Left colon (tissue), 2 donors: ENCODE results near the gene BTRC. TPM values are rescaled to one million over a fixed set of nuclear protein-coding genes. Genes with fewer than 3 reads are reported as not detected.
A peak's percentile ranks its signal among the peaks of the same experiment; 100 is the strongest.

ENCODE experiments used
- ATAC-seq: fragments of 200-7000 bp; cut with Tn5 transposase; one replicate; pipeline ENCODE4 v1.9.1; 2020; ENCODE audit warnings: mild to moderate bottlenecking, moderate library complexity
- DNase-seq, 2 donors: peaks; one replicate each; pipeline ENCODE4 v3.0.0-alpha.2; 2020
- intact Hi-C, 2 donors: fragments of 100-400 bp; cut with DNase I in 1 of 2; cut with micrococcal nuclease in 1 of 2; formaldehyde crosslinking; loops; one replicate each; pipeline versions ENCODE4 v1.11.2 to v1.14.0; 2022; cut with DNase I, micrococcal nuclease
- total RNA-seq, 2 donors: library from RNA; stranded (reverse); fragmentation: NEBNext Ultra II Directional; extraction: Animal tissue kit (Norgen Biotek cat#: 25700); gene quantifications; one replicate each; pipeline ENCODE4 v1.2.1, GENCODE V29; 2021
- donor health status: DM: no; HTN: no; CAD: no.
- donor health status: DM: yes; HTN: yes; CAD: no.

Gene BTRC
- total RNA-seq, 2 donors from 2014 or later: 13.0 to 15.5 TPM

DNA sequence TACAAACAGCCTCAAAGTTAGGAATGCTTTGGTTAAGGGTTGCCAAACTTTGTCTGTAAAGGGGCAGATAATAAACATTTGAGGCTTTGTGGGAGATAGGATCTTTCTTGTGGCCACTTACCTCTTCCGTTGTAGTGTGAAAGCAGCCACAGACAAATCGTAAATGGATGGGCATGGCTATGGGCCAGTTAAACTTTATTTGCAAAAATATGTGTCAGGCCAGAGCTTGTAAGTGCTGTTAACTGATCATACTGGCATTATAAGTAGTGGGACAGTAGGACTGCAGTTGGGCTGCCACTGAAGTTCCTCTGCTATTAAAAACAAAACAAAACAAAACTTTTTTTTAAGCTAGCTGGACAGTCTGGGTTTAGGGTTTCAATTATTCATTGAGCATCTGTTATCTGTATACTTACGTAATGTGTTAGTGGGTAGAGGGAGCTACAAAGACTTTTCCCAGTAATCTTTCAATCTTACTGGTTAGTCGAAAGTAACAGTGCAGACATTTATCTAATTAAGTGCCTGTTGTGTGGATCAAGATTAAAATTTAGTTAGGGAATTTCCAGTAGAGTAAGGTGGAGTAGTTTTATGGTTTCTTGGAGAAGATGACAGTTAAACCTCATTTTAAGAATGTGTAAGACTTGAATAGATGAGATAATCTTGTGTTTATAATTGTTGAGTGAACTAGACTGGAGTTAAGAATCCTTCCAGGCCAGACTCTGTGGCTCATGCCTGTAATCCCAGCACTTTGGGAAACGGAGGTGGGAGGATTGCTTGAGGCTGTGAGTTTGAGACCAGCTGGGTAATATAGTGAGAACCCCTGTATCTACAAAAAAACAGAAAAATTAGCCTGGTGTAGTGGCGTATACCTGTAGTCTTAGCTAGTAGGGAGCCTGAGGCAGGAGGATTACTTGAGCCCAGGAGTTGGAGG, 100.1 kb downstream of the BTRC start:
- intact Hi-C loops: no loop called here
- DNase-seq (no peak), ATAC-seq (no peak)

DNA sequence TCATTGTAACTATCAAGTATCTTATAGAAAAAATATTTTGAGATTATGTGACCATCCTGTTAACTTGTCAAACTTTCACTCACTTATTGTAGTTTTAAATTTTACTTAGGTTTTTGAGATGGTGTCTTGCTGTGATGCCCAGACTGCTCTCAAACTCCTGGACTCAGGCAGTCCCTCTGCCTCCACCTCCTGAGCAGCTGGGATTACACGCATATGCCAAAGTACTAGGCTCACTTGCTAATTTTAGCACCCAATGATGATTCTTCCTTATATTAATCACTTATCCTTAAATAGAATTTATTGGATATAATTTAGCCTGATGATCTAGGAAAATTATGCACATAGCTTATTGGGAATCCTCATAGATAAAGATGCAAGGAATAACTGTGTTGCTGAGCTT, 104.9 kb downstream of the BTRC start:
- intact Hi-C loops: no loop called here

DNA sequence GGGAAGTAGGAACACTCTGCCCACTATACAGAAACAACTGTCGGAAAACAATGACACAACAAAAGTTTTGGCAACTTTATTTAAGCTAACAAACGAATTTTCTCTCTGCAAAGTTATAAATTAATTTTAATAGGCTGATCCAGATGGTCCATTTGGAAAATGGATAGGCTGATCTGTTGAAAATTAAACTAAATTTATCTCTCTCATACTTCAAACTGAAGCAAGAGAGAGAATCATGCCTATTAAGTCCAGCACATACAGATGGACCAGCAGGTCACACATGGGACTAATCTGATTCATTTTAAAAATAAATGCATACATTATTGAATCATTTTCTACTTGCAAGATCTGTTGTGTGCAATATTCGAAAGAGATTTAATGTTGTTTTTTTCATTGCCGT, 110.1 kb downstream of the BTRC start:
- ATAC-seq (no peak), DNase-seq (no peak)
- intact Hi-C loops: loop anchor here in 1 of 2 donors (10.0 kb wide), 1 partner anchor 249 kb away; no protein-coding TSS in a partner anchor

More for the DNA sequence above, 104.9 kb downstream of the BTRC start:
- ATAC-seq (no peak), DNase-seq (no peak)

DNA sequence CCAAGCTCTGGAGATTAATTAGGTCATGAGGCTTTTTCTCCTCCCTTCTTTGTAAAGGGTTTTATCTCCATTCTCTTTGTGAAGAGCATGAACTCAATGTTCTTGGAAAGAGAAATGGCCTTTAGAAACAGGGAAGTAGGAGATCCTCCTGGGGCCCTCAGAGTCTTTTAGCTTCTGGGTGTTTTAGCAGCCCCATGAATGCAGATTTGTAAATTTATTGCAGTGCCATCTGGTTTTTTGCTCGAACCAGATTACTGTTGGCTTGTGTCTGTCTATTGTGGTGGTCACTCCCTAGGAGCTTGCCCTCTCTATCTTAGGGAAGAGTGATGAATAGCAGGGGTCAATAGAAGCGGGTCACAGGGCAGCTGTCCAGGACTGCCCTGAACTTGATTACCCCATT, 110.6 kb downstream of the BTRC start:
- intact Hi-C loops: loop anchor here in 1 of 2 donors (10.0 kb wide), 1 partner anchor 250 kb away; no protein-coding TSS in a partner anchor
- DNase-seq: no peak
- no peak for ATAC-seq

DNA sequence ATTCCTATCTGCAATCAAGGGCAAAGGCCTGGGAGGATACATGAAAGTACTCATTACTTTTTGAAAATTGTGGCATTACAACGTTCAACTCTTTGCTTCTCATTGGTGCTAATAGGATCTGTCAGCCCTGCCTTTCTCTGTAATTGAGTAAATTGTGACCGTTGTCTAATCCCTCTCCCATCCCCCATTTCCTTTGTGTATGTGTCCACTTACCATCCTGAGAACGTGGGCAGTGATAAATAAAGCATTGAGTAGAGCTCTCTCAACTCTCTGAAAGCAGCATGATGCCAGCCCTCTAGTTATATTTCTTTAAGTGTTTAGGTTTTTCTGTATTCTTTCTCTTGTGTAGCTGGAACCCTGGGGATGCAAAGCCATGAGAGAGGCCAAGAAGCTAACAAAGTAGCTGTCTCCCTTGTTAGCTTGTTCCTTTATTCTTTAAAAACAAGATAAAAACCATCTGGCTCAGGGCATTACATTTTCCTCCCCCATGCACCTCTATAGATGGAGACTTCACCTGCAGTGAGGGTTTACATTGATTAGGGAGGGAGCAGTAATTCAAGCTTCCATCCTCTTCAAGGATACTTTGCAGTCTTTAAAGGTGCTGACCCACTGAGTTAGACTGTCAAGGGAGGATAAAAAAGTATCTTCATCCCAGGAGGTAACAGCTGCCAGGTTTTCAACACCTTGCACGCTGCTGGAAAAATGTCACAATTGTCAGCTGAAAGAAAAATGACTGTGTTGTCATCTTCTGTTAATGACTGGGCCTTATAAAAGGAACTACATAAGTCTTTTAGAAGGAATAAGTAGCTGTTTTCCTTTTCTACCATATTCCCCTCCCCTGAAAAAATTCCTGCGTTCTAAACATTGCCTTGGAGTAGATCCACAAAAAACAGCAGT, 112.3 kb downstream of the BTRC start:
- DNase-seq (no peak), ATAC-seq (no peak)
- intact Hi-C loops: loop anchor here in 1 of 2 donors (10.0 kb wide), 1 partner anchor 251 kb away; no protein-coding TSS in a partner anchor

DNA sequence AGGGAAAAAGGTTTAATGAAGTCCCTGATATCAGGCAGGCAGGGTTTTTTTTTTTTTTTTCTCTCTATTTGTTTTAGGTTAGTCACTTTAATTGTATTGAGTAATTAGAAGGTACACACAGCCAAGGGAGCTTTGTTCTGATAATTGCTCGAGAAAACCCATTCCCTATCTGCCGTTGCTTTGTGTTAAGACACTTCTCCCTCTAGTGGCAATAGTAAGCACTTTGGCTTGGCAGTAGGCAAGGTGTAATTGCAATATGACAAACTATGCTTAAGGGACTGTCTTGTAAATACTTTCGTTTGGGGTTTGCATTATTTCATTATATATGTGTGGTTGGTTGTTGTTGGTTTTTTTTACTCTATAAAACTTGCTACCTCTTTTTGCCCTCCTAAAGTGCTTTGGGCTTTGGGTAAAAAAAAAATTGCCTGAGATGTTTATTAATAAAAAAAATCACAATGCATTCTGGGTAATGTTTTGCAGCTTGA, 113.4 kb downstream of the BTRC start:
- ATAC-seq (peak; percentile 97), DNase-seq (peak in 1 of 2 donors; percentile 25)
- intact Hi-C loops: loop anchor here in 1 of 2 donors (10.0 kb wide), 1 partner anchor 253 kb away; no protein-coding TSS in a partner anchor

DNA sequence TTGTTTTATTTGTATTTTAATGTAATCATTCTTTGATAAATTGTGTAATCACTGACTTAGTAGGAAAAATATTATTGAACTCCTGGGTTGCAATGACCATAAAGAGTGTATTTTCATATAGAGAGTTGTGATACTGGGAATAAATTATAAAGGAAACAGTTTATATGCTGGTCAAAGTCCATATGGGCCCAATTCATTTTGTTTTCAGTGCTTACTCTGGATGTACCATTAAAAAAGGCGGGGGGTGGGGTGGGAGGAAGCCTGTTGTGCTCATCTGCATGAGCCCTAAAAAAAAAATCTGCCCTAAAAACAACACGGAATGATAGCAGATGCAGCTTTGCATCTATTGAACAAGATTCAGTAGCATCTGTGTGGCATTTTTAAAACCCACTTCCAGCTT, 114.2 kb downstream of the BTRC start:
- peak in 1 of 2 donors; percentile 18 for DNase-seq
- peak; percentile 84 for ATAC-seq
- intact Hi-C loops: loop anchor here in 1 of 2 donors (10.0 kb wide), 1 partner anchor 253 kb away; no protein-coding TSS in a partner anchor

DNA sequence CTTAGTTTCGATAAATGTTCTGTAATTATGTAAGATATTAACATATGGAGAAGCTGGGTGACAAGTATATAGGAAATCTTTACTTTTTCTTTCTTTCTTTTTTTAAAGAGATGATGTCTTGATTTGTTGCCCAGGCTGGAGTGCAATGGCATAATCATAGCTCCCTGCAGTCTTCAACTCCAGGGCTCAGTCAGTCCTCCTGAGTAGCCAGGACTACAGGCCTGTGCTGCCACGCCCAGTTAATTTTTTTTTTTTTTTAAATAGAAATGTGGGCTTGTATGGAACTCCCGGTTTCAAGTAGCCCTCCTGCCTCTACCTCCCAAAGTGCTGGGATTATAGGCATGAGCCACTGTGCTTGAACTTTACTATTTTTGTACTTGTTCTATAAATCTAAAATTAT, 122.4 kb downstream of the BTRC start:
- DNase-seq: no peak
- intact Hi-C loops: no loop called here
- no peak for ATAC-seq

DNA sequence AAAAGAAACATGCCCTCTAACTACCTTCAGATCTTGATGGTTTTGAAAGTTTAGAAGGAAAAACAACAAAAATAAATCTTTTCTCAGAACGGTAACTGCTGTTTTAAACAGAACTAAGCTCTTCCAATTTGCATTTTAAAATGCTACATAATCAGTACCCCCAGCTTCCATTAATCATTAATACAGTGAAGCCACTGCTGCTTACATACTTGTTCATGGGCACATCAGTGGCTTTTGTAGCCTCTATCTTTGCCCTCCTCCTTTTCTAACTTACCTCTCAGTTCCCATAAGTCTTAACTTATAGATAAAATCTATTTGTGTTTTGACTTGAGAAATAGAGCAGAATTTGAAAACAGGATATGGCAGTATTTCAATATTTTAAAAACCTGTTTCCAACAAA, 125.0 kb downstream of the BTRC start:
- no peak for DNase-seq
- intact Hi-C loops: no loop called here
- no peak for ATAC-seq

DNA sequence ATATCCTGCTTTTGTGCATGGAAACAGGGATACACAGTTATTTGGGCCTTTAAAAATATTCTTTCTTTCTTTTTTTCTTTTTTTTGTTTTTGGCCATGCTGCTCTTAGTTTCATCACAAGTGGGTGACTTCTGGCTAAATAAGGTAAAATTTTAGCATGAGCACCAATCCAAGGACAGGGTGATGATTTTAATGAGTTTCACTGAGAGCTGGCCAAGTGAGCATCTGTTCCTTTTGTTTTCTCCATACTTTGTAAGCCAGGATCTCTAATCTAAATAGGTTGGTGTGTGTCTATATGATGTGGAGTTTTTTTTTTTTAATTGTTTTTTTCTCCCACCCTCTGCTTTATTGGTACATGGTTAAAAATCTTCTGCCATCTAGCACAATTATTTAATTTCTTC, 127.3 kb downstream of the BTRC start:
- no peak for DNase-seq
- intact Hi-C loops: no loop called here

DNA sequence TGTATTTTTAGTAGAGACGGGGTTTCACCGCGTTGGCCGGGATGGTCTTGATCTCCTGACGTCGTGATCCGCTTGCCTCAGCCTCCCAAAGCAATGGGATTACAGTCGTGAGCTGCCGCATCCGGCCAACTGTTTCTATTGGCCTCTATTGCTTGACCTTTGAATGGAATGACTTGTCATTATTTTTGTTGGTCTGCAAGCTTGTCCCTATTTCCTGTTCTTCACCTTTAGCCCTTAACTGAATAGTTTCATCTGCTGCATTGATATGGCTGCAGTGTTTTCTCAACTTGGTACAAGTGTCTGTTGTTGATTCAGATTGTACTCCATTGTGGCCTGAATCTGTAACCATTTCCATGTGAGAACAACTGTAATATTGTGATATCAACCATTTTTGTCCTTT, 128.6 kb downstream of the BTRC start:
- DNase-seq (no peak), ATAC-seq (no peak)
- intact Hi-C loops: no loop called here

More for the DNA sequence above, 127.3 kb downstream of the BTRC start:
- ATAC-seq: no peak

DNA sequence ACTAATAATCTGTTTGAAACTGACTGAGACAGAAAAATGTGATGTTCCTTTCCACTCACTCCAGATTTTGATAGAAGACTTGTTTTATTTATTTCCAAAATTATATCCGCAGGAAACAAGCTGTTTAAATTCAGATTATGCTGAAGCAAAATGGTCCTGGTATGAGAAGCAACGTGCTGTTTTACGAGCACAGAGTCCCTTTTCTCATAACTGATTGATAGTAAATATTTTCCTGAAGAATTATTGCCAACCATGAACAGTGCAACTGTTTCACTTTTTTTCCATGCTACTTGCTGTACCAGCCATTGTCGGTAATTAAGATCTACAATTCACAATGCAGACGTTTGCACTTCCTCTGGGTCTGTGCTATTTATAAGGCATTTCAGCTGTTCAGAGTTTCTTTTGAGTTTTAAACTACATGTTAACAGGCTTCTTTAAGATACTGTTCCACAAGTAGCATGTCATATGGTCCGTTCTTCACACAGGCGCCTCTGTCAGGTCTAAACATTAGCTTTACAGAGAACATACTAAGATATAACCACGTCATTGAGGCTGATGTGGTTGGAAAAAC, 130.3 kb downstream of the BTRC start:
- DNase-seq: no peak
- intact Hi-C loops: no loop called here
- no peak for ATAC-seq

DNA sequence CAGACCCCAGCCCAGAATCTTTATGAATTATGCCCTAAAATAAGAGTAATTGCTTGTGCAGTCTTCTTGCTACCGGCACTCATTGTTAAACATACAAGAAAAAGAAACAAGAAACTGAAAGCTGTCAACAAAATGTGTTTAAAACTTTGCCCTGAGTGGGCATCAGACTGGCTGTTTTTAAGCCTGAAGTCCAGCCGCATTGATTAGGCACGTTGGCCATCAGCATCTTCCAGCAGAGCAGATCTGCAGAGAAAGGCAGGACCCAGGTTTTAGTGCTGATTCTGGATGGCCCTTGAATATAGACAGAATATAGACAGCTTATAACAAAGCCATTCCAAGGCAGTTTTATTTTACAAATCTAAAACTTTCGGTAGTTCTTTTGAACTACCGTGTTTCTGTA, 131.2 kb downstream of the BTRC start:
- DNase-seq: no peak
- no peak for ATAC-seq

DNA sequence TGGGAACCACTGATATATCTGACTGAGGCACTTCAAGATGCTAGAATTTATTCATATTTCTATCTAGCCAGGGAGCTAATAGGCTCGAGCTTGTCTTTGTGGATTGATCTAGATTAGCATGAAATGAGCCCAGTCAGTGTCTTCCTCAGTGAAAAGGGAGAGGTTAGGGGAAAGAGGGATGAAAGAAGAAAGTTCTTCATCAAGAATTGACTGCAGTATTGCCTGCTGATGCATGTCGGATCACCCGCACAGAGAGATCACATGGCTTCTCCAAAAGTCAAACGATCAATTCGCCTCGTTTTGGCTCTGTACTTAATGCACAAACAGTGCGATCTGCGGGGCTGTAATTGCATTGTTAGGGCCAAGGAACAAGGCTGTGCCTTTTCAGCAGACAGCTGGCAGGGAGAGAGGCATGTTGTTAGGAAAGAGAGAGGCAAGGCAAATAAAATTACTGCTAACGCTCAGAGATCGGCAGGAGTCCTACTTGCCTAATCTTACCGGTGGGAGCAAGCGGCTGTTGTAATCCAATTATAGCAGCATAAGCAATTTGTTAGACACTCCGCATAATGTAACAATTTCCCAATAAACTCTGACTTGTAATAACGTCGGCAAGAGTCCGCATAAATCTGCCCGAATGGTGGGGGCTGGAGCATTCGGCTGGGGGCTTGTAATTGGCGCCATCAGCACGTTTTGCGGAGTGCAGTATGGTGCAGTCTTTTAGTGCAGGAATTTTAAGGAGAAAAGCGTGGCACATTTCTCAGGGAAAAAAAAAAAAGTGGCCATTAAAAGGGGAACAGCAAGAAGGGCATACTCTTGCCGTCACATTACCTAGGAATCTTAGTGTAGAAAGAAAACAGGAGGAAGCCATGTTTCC, 132.0 kb downstream of the BTRC start:
- ATAC-seq: no peak
- intact Hi-C loops: no loop called here
- DNase-seq: no peak

More for the DNA sequence above, 131.2 kb downstream of the BTRC start:
- intact Hi-C loops: no loop called here

DNA sequence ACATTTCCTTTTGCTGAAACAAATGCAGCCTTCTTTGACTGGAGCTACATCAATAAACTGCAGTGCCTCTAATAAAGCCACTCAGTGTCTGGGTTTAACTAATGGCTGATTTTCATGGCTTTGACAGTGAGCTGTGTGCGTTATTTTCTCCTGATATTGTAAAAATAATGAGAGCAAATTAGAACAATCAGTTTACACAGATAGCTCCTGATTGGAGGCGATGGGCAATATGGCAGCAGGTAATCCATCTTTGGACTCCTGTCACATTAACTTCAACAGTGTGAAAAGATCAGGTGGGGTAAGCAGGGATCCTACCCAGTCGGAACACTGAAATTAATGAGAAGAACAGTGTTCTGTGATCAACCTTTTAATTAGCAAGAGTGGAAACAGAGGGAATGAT, 133.4 kb downstream of the BTRC start:
- ATAC-seq: no peak
- no peak for DNase-seq
- intact Hi-C loops: no loop called here

DNA sequence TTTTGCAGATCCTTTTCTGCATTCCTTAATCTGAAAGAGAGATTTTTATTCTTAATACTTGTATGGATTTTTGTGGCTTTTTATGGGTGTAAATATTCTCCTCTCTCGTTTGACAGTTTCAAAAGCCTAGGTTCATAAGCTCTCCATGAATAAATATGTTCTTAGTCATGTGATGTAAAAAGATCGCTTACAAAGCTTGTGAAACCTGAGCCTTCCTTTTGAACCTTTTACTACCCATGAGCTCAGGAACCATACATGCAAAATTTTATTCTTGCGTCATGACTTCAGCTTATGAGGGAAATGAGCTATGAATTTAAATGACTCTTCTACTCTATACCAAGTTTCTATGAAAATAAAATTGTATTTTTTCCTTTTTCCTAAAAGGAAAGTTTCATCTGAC, 135.4 kb downstream of the BTRC start:
- ATAC-seq (no peak), DNase-seq (no peak)
- intact Hi-C loops: no loop called here

DNA sequence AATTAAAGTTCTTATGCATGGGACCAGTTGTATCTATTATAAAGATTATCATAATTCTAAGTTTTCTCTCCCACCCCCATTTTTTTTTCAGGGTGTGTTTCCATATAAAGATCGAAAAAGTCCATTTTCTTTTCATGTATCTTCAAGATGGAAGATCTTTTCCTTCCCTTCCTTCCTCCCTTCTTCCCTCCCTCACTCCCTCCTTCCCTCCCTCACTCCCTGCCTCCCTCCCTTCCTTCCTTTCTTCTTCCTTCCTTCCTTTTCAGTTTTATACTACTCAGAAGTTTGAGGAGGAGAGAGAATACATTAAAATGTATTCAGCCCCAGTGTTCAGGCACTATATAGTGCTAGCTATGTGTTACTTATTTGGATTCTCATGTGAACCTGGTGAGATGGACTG, 136.1 kb downstream of the BTRC start:
- intact Hi-C loops: no loop called here
- ATAC-seq: no peak
- no peak for DNase-seq

DNA sequence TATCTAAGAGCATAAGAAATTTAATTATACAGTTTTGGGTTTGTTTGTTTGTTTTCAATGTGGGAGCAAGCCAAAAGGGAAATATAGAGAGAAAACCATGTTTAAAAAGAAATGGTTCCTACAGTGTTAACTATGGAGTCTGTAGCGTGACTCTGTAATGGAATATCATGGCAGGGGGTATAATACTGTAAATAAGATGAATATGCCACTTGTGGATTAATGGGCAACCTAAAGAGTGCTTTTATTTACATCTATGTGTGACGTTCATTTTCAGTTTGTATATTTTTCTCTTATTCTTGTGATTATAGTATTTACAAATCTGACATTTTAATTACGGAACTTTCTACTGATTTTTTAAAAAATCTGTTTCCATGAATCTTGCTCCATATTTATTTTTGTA, 138.2 kb downstream of the BTRC start:
- no peak for ATAC-seq
- intact Hi-C loops: no loop called here
- no peak for DNase-seq
